Suprapubic skin (tissue), 4 donors: ENCODE measurements around the gene NOS1AP. TPM values are rescaled to one million over a fixed set of nuclear protein-coding genes. Genes with fewer than 3 reads are reported as not detected.

ENCODE experiments used
- DNase-seq, 2 donors: peaks; one replicate each; pipeline ENCODE4 v3.0.0-alpha.2; 2019; ENCODE audit warnings: low spot score in 2 of 2
- H3K27ac ChIP-seq: fragments of 200-600 bp; sonication (generic); one replicate; pipeline ENCODE4 v1.5.1; 2019
- H3K27me3 ChIP-seq: fragments of 200-600 bp; sonication (generic); one replicate; pipeline ENCODE4 v1.5.1; 2019
- H3K36me3 ChIP-seq: fragments of 200-600 bp; sonication (generic); one replicate; pipeline ENCODE4 v1.5.1; 2019
- H3K4me1 ChIP-seq: fragments of 200-600 bp; sonication (generic); one replicate; pipeline ENCODE4 v1.5.1; 2019
- H3K4me3 ChIP-seq: fragments of 200-600 bp; sonication (generic); one replicate; pipeline ENCODE4 v1.5.1; 2019; ENCODE audit warnings: mild to moderate bottlenecking
- H3K9me3 ChIP-seq: fragments of 200-600 bp; sonication (generic); one replicate; pipeline ENCODE4 v1.5.1; 2019
- CTCF ChIP-seq, 2 donors: fragments of 200-600 bp in 1 of 2; fragments of 450-650 bp in 1 of 2; sonication (generic) in 1 of 2; IDR thresholded peaks; one replicate each; pipeline ENCODE4 v1.5.1; 2016 to 2019; ENCODE audit warnings: antibody characterized with exemption in 2 of 2, mild to moderate bottlenecking in 1 of 2, moderate library complexity in 1 of 2
- EP300 ChIP-seq: sonication (generic); formaldehyde crosslinking; IDR thresholded peaks from one replicate; pipeline ENCODE4 v1.6.1; 2017; ENCODE audit warnings: antibody characterized with exemption
- POLR2A ChIP-seq, 2 donors: fragments of 450-650 bp; IDR thresholded peaks; one replicate each; pipeline ENCODE4 v1.6.1; 2017; ENCODE audit warnings: antibody characterized with exemption in 2 of 2, mild to moderate bottlenecking in 2 of 2, moderate library complexity in 2 of 2
- POLR2AphosphoS5 ChIP-seq, 3 donors: sonication (generic); formaldehyde crosslinking; IDR thresholded peaks; one replicate each; pipeline ENCODE4 v1.6.1; 2017; ENCODE audit warnings: antibody characterized with exemption in 3 of 3
- WGBS: methylation state at CpG from one replicate; pipeline ENCODE4 v1.1.5; 2018; 5-methylcytosine and 5-hydroxymethylcytosine counted together
- total RNA-seq, 4 donors: library from RNA; depleted of rRNA; stranded (reverse); fragments of >200 nt; gene quantifications; one replicate each; pipeline ENCODE4 v1.1.0, GENCODE V29; 2016

The NOS1AP gene
- total RNA-seq, 4 donors from 2014 or later, result 1.9 to 9.5 (median 3.3) TPM

- H3K27ac ChIP-seq, result no peak overlapping the region
- TF ChIP-seq EP300, result no peak
- no peak for TF ChIP-seq CTCF (IDR thresholded peaks at IDR 0.05)
- TF ChIP-seq POLR2AphosphoS5 (IDR thresholded peaks at IDR 0.05), result no peak
- no peak for TF ChIP-seq POLR2A (IDR thresholded peaks at IDR 0.05)
Observed at GRCh38 chr1:162178432-162178831, 108.9 kb downstream of the NOS1AP start.

GRCh38 chr1:162179121-162179520 is 109.6 kb downstream of the NOS1AP start:
- no peaks in the 10 kb centered on the region for H3K36me3 ChIP-seq
- no peak overlapping the region for H3K27ac ChIP-seq
- H3K9me3 ChIP-seq, result no peaks in the 10 kb centered on the region
- H3K4me3 ChIP-seq, result no peak overlapping the region
- DNase-seq, result no peak
- 70% methylated on average over 4 of the region's 4 CpGs for WGBS
- no peaks in the 10 kb centered on the region for H3K27me3 ChIP-seq
- TF ChIP-seq POLR2A (IDR thresholded peaks at IDR 0.05) (no peak), CTCF (IDR thresholded peaks at IDR 0.05) (no peak), POLR2AphosphoS5 (IDR thresholded peaks at IDR 0.05) (no peak), EP300 (no peak)
- no peaks in the 10 kb centered on the region for H3K4me1 ChIP-seq

More at GRCh38 chr1:162178432-162178831, 108.9 kb downstream of the NOS1AP start:
- 79% methylated on average over 4 of the region's 4 CpGs for WGBS
- Histone ChIP-seq H3K4me3 (no peak overlapping the region), H3K4me1 (no peaks in the 10 kb centered on the region), H3K36me3 (no peaks in the 10 kb centered on the region), H3K27me3 (no peaks in the 10 kb centered on the region), H3K9me3 (no peaks in the 10 kb centered on the region)
- no peak for DNase-seq

- Histone ChIP-seq H3K9me3 (no peaks in the 10 kb centered on the region), H3K4me3 (no peak overlapping the region), H3K4me1 (no peaks in the 10 kb centered on the region), H3K27me3 (no peaks in the 10 kb centered on the region), H3K27ac (no peak overlapping the region), H3K36me3 (no peaks in the 10 kb centered on the region)
- DNase-seq, result no peak
- no peak for TF ChIP-seq CTCF (IDR thresholded peaks at IDR 0.05)
- no peak for TF ChIP-seq EP300
- no peak for TF ChIP-seq POLR2AphosphoS5 (IDR thresholded peaks at IDR 0.05)
- TF ChIP-seq POLR2A (IDR thresholded peaks at IDR 0.05), result no peak
Observed at GRCh38 chr1:162180813-162181212, 111.3 kb downstream of the NOS1AP start.

GRCh38 chr1:162182090-162182489 is 112.6 kb downstream of the NOS1AP start:
- no peak overlapping the region for H3K27ac ChIP-seq

More at GRCh38 chr1:162182090-162182489, 112.6 kb downstream of the NOS1AP start:
- TF ChIP-seq EP300 (no peak), POLR2A (IDR thresholded peaks at IDR 0.05) (no peak), CTCF (IDR thresholded peaks at IDR 0.05) (no peak), POLR2AphosphoS5 (IDR thresholded peaks at IDR 0.05) (no peak)
- DNase-seq, result no peak
- Histone ChIP-seq H3K27me3 (no peaks in the 10 kb centered on the region), H3K36me3 (no peaks in the 10 kb centered on the region), H3K4me3 (no peak overlapping the region), H3K4me1 (no peaks in the 10 kb centered on the region), H3K9me3 (no peaks in the 10 kb centered on the region)
- WGBS, result 66% methylated on average over 4 of the region's 4 CpGs
